Measurements from ENCODE around the gene PCOLCE2.
"Not testable (repeated sequence)": the region's sequence is repeated elsewhere in the genome, so short reads cannot be mapped to it uniquely, and the experiment has no call there.

DNA sequence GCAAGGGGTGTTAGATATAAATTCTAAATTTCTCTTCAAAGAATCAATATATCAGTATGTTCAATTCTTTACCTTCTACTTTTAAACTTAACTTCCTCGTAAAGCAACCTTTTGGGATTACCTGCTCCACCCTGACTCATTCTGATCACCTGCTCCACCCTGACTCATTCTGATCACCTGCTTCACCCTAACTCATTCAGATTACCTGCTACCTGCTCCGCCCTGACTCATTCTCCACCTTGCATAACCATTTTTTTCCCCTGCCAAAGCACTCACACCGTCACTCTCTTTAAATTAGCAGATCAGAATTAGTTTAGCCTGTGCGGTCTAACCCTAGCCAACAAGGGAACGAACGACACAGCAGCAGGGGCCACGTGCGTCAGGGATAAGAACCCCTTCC lies 20.5 kb downstream of the PCOLCE2 start:
- TF ChIP-seq EMX1 (CRISPR knock-in tag; IDR thresholded peaks at IDR 0.05); USF1 (CRISPR knock-in tag; IDR thresholded peaks at IDR 0.05); CTCF (IDR thresholded peaks at IDR 0.05): not testable (repeated sequence)
